Activated CD8-positive, alpha-beta memory T cell treated with anti-CD3 and anti-CD28 coated beads for 4 hours (primary cell): ENCODE measurements around the gene TBX2.
"Not testable (repeated sequence)": the region's sequence is repeated elsewhere in the genome, so short reads cannot be mapped to it uniquely, and the experiment has no call there.

ENCODE experiments used
- DNase-seq, 2 donors: peaks; one replicate each; pipeline ENCODE4 v3.0.0-alpha.2; 2020; ENCODE audit warnings: low read depth in 2 of 2

Gene TBX2

DNA sequence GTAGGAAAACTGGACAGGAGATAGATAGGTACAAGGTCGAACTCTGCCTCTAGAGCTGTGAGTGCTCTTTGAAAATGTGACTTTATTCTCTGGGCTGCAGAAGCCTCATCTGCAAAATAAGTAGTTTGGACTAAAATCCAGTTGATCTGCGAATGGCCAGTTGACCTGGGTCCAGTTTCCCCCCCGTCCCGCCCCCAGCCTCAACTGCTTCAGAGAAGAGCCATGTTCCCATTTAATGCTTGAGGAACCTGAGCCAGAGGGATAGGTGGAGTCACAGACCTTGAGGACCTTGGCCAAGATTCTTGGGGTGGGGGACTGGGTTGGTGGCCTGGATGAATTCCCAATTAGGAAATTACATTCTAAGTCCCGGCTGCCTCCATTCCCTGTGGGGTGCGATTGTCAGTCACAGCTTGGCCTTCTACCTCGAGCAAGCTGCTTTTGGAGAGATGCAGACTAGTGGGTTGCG, 14.1 kb downstream of the TBX2 start:
- DNase-seq, result no peak

DNA sequence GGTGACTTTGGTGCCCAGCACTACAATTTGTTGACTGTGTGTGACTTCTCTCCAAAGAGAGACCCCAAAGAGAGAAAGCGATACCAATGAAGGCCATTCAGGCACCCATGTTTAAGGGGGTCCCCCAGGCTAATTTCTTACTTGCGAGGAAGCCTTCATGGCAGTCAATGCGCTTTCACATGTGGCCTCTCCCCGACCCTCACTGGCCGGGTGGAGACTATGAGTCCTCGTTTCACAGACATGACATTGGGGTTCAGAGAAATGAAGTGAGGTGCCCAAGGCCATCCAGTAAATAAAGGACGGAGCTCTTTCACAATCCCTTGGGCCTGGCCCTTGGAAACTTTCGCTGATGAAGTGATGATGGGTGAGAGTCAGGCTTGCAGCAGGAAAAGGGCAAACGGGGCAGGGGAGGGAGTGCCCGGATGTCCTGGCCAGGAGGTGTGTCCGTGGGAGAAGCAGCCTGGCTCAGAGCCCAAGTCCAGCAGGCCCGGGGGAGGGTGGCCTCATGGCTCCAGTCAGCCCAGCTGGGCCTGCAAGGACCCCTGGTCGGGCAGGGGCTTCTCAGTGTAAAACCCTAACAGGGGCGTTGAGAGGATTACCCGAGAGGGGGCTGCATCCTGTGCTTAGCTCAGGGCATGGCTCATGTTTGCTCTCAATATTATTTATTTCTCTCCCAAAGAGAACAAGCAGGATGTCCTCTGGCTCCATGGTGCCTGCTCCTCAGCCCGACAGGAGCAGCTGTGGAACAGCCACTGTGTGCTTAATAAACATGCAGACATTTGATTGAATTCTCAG, 14.7 kb downstream of the TBX2 start:
- DNase-seq, result no peak

- DNase-seq, result no peak
Measured at GRCh38 chr17:61414936-61415251, 15.3 kb downstream of the TBX2 start.

- no peak for DNase-seq
Measured at GRCh38 chr17:61415374-61416210, 15.9 kb downstream of the TBX2 start.

DNA sequence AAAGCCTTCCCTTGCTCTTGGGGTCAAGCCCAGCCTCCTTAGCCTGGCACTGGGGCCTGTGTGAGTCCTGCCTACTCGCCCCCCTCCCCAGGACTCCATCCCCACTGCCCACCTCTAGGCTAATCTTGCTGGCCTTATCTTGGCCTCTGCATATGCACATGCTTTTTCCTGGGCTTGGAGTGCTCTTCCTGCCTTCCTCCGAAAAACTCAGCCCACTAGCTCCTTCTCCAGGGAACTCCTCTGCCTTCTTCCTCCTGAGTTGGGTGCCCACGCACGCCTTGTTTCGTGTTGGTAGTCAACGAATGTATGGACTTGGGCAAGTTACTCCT, 16.5 kb downstream of the TBX2 start:
- no peak for DNase-seq

- no peak for DNase-seq
Measured at GRCh38 chr17:61416540-61417363, 17.1 kb downstream of the TBX2 start.

DNA sequence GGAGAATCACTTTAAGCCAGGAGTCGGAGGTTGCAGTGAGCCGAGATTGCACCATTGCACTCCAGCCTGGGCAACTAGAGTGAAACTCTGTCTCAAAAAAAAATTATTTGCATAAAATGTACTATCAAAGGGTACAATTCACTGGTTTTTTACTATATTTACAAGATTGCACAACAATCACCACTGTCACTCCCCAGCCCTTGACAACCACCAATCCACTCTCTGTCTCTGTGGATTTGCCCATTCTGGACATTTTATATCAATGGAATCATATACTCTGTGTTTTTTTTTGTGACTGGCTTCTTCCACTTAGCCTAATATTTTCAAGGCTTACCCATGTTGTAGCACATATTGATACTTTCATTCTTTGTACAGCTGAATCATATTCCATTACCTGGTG, 18.8 kb downstream of the TBX2 start:
- DNase-seq, result no peak

DNA sequence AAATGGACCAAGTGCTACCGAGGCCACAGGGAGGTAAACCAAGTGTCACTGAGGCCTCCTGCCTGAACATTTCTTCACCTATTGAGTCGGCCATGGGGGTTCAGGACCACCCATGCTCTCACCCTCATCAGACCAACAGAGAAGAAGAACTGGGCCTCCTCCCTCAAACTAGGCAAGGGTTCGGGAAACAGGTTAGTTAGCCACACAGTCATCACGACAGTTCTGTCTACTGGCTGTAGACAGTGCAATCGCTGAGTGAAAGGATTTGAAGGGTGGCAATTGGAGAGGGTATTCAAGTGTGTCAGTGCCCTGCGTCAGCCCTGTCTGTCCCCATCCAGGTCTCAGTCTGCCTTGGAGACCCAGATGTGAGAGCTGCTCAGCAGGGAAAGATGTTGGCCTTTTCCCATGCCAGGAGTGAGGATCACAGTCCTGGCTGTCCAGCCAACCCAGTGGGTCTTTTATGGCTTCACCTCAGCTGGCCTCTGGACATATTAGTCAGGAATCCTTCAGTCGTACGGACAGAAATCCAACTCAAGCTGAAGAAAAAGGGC, 19.9 kb downstream of the TBX2 start:
- DNase-seq, result no peak

- DNase-seq, result no peak
Measured at GRCh38 chr17:61420052-61420451, 20.4 kb downstream of the TBX2 start.

- DNase-seq, result no peak
Measured at GRCh38 chr17:61420745-61421398, 21.2 kb downstream of the TBX2 start.

DNA sequence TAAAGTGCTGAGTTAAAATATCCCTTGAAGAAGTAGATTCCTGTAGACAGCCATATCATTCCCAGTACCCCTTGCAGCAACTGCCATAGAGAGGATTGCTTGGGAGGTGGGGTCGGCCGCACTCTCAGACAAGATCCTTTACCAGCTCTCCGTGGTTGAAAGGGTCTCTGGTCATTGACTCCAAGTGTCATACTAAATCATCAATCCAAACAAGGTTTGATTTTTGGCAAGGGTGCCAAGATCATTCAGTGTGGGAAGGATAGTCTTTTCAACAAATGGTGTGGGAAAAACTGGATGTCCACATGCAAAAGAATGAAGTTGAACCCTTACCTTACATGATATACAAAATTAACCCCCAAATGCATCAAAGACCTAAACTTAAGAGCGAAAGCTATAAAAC, 21.8 kb downstream of the TBX2 start:
- no peak for DNase-seq

DNA sequence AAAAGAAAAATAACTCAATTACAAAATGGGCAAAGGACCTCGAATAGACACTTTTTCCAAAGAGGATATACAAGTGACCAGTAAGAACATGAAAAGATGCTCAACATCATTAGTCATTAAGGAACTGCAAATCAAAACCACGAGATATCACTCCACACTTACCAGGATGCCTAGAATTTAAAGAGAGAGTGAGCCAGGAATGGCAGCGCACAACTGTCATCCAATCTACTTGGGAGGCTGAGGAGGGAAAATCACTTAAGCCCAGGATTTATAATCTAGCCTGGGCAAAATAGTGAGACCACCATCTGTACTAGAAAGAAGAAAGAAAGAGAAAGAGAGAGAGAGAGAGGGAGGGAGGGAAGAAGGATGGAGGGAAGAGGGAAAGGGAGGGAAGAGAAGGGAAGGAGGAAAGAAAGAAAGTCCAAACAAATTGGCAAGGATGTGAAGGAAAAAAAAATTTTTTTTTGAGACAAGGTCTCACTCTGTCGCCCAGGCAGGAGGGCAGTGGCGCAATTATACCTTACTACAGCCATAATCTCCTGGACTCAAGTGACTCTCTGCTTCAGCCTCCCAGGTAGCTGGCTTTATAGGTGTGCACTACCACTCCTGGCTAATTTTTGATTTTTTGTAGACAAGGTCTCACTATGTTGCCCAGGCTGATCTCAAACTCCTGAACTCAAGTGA, 22.6 kb downstream of the TBX2 start:
- DNase-seq, result no peak

DNA sequence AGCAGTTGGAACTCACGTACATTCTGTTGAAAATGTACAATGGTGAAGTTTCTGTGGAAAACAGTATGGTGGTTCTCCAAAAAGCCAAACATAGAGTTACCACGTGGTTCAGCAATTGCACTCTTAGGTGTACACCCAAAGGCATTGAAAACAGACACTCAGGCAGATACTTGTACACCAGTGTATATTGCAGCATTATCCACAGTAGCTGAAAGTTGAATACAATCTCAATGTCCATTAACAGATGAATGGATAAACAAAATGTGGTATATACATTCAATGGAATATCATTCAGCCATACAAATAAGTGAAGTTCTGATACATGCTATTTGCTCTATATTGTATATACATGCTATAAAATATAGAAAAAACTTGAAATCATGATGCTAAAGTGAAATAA, 23.2 kb downstream of the TBX2 start:
- no peak for DNase-seq

DNA sequence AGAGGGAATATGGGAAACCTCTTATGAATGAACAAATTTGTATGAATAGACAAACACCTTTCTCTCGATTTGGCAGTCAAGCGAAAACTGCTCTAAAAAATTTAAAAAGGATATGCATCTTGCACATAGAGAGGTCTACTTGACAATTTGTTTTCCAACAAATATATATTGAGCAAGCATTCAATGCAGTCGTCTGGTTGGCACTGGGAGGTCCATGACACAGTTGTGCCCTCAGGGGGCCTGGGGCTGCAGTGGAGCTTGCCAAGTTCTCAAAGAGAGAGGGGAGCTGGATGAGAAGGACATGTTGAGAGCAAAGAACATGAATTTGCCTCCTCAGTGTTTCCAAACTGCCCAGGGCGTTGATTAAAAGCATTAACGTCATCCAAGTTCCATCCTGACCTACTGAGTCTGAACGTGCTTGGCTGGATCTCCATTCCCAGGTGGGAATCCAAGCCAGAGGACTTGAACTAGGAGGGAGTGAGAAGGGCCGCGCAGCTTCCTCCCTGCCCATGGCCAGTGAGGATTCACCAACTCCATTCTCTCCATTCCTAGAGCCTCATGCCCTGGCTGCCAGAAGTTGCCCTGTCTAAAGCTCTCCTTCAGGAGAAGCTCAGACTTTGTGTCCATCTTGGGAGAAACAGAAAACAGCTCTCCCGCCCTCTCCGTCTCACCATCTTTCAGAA, 24.5 kb downstream of the TBX2 start:
- DNase-seq, result no peak

- no peak for DNase-seq
Measured at GRCh38 chr17:61425682-61426481, 26.2 kb downstream of the TBX2 start.

DNA sequence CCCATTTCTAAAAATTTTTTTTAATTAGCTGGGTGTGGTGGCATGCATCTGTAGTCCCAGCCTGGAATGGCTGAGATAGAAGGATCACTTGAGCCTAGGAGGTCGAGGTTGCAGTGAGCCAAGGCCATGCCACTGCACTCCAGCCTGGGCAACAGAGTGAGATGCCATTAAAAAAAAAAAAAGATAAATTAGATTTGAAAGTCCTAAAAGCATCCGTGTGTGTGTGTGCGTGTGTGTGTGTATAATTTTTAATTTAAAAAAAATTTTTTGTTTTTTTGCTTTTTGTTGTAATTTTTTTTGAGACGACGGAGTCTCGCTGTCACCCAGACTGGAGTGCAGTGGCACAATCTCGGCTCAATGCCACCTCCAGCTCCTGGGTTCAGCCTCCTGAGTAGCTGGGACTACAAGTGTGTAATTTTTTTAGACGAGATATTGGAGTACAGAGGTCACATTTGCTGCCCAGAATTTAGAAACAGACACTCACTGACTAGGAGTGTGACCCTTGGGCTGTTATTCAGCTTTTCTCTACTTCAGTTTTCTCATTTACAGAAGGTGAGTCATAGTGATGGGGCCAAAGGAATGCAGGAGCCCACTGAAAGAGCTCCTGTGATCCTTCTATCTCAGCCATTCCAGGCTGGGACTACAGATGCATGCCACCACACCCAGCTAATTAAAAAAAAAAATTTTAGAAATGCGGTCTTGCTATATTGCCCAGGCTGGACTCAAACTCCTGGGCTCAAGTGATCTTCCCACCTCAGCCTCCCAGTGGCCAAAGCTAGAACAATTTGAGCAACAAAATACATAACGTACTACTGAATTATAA, 27.1 kb downstream of the TBX2 start:
- no peak for DNase-seq

DNA sequence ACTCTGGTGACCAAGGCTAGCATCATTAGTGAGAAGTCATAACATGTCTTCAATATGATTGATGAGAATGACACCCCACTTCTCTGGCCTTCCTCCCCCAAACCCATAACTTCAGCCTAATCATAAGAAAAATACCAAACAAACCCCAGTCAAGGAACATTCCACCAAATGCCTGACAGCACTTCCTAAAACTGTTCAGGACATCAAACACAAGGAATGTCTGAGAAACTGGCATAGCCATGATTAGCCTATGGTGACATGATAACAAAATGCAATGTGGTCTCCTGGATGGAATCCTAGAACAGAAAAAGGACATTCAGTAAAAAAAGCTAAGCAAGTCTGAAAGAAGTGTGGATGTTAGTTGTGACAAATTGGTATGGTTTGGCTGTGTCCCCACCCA, 27.9 kb downstream of the TBX2 start:
- no peak for DNase-seq

DNA sequence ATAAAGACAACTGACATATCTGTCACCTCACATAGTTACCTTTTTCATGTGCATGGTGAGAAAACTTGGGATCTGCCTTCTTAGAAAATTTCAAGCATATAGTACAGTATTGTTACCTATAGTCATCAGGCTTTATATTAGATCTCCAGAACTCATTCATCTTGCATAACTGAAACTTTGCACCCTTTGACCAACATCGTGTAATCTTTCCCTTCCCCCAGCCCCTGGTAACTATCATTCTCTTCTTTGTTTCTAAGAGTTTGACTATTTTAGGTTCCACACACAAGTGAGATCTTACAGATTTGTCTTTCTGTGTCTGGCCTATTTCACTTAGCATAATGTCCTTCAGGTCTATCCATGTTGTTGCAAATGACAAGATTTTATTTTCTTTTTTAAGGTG, 29.6 kb downstream of the TBX2 start:
- DNase-seq, result no peak

DNA sequence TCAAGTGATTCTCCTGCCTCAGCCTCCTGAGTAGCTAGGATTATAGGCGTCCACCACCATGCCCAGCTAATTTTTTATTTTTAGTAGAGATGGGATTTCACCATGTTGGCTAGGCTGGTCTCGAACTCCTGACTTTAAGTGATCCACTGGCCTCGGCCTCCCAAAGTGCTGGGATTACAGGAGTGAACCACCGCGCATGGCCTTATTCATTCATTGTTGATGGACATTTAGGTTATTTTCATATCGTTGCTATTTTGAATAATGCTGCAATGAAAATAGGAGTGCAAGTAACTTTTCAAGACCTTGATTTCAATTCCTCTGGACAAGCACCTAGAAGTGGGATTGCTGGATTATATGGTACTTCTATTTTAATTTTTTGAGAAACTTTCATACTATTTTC, 30.2 kb downstream of the TBX2 start:
- not testable (repeated sequence) for DNase-seq
